HUDEP-2 (cell line): ENCODE results near the gene JAG1.

Experiments used
- DNase-seq, 76 experiments: peaks; one replicate each; lab custom pipeline; 2025; ENCODE audit not compliant: unreplicated experiment in 76 of 76; lab: John Stamatoyannopoulos, UW

The JAG1 gene

DNA sequence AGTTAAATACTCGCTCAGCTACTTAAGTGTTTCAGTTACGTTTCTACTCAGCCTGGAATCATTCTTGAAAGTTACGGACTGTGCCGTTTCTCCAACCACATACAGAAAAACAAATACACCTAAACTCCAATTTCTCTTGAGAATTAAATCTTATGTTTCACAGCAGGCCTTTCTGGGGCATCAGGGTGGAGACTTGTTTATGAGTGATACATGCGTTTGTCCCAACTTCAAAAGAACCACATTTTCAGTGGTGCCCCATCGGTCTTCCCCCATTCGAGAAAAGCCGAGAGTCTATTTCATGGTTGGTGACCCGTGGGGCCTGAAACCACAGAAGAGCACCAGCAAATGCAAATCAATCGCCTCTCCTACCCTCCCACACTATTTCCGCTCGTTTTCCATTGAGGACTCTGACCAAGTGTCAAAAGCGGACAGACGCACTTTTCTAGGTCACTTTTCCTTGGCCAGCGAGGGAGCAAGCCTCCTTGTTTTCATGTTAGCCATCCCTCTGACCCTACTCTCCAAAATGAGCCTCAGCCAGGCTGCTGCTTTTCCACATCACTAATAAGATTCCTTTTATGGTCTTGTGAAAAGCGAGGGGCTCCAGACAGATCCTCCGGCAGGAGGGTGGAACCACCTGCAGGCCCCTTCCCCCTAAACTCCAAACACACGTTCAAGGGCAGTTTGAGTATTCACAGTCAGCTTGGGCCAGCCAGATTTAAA is 3.1 kb downstream of the JAG1 start:
- DNase-seq: peak in 1 of 76 experiments; percentile 16

DNA sequence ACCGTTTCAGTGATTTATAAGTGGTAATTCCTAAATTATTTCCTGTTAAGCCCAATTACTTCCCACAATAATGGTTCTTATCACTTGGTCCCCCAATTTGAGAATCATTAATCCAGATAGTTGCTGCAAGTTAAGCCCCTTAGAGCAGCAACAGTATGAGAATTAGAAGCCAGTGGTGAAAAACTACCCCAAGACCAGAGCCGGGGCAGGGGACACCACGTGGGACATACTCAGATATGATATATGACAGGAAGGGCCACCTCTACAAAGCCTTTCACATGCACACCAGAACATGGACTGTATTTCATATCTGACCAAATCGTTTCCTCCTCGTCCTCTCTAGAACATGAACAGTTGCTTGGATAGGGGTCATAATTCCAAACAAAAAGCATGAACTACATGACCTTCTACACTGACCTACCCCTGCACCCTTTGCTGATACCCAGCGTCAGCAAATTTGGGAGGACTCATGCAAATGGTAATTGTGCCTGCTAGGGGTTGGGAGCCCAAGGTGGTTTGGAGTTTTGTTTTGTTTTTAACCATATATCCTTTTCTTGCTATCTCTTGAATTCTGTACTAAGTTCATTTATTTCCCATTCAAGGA is 3.9 kb downstream of the JAG1 start:
- DNase-seq: no peak

DNA sequence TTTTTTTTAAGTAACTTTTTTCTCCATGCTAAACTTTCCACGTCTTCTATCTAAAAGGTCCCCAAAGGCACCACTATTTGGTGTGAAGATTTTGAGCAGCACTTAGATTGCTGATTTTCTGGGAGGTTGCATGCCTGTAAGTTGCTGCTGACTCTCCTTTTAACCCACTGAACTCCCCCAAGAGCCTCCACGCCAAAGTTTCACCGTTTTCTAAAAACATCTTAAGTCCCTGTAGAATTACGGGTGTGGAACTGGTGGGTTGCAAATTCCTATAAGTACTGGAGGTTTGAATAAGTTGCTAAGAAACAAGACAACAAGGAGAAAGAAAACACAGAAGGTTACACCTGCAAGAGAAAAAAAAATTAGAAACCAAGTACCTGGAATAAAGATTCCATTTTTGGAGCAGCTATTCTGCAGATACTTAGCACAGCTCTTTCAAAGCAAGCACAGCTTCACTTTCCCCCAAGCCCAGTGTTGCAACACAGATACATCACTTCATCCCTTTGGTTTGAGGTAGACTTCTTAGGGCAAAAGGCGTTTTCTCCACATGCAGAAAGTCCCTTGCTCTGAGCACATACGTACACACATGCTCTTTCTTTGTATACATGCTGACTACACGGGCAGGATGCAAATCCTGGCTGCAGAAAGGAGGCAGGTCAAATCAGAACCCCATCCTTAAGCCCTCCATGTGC is 5.0 kb downstream of the JAG1 start:
- no peak for DNase-seq

DNA sequence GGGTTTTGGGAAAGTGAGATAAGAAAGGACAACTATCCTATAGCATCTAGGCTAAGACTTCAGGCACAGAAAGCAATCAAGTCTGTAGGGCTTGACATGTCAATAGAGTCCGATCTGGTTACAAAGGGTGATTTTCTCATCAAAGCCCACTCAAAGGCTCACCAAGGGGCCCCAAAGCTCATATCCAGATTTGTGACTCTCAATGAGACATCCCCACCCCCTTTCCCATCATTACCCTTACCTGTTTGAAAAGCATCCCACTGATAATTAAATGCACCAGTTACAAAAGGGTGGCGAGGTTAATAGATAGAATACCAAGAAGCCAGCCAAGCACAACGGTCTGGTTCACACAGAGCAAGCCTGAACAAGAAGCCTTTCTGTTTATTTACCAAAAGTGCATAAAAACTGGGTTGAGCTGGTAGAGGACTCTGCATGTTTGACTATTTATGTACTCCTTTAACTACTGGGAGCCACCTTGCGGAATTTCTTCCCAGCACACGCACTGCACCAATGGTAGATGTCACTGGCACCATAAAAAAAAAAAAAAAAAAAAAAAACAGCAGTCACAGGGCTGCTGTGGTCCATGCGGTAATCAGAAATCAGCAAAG is 6.1 kb downstream of the JAG1 start:
- DNase-seq: no peak

DNA sequence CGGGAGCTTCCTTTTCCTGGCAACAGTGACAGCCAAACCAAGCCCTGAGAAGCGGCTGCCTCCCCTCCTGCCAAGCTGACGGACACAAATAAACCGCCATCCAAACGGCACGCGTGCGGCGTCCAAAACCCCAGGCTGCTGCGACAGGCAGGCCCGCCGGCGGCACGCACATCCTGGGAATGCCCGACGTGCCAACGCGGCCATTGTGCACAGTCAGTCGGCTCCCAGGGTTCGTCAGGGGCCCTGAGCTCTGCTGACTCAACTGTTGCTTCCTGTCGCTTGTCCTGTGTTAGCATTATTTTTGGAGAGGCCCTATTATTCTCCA is 6.8 kb downstream of the JAG1 start:
- DNase-seq: no peak

DNA sequence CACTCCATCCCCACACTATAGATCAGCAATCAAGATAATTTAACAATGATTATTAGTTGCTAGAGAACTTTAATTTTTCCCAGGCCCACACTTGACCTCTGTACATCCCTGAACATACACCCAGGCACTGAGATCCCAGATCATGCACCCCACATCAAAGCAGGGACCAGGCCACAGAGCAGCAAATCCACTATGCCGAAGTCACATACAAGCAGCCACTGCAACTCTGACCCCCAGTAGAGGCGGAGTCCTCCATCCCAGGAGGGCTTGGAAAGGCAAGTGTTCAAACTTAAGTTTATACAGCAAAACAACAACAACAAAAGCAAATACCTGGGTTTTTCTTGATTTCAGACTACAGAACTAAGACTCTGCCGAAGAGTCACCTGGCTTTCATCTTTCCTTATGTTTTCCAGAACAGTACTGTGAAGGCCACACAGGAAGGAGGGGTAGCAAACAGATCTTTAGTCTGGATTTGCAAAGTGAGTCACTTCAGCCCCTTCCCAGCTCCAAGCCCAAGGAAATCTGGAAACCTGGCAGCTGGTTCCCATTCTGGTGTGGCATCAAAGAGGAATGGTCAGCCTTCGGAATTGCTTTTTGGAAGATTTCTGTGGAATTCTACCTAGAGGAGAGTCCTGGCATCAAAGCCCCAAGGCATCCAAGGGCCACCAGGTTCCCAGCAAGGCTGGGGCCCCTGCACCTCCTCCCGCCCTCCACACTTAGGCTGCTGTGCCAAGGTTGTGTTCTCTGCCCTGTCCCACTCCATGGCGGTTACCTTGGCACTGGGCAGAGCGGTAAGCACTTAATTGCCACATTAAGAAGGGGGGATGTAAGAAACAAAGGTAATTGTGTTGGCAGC is 7.3 kb downstream of the JAG1 start:
- DNase-seq: no peak

DNA sequence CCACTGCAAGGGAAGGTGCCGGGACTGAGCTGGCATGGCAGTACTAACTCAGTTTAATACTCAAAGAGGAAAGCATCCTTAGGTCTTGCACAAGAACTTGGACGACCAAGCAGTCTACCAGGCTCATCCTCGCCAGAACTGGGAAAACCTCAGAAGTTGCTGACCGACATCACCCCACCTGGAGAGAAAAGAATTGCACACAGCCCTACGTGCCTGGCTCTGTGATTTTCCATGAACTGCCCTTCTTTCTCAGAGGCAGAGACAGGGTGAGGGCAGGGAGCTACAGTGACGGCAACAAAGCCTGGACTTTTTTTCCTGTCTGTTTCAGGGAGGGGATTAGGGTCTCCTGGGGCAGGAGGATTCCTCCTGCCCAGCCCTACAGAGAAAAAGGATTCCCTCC is 8.0 kb downstream of the JAG1 start:
- DNase-seq: no peak

DNA sequence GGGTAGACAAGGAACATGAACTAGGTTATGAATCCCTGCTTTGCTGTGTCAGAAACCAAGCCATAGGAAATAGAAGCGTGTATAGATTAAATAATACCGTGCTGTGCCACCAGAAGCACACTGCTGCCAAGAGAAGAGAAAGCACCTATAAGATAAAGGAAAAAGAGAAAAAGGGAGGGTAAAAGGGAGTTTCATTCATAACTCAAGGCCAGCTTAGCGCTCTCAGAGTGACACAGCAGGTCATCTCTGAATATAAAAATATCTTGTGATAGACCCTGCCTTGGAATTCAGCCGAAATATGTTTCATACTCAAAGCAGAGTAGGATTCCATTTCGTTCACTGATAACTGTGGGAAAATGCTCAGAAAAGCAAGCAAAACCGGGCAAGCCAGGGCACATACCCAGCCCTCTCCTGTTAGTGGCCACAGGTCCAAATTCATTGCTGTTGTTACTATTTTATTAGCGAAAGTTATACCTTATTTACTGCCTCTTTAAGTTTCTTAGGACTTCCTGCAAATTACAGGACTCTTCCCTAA is 8.7 kb downstream of the JAG1 start:
- DNase-seq: peak in 10 of 76 experiments; percentile 2 to 18 (median 8)

DNA sequence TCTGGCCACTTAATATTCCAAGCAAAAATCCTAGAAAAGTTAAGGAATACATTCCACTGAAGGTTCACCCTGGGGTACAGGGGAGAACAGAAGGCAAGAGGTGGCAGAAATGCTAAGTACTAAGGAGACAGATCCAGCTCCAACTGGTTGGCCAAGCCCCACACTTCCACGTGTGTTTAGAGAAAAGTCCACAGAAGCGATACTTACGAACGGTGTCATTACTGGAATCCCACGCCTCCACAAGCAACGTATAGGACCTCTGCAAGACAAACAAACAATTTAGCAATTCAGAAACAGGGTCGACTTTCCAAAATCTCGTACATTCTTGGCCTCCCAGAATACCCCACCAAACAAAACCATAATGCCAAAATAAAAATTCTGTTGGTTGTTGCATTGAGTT is 10.0 kb downstream of the JAG1 start:
- DNase-seq: no peak

DNA sequence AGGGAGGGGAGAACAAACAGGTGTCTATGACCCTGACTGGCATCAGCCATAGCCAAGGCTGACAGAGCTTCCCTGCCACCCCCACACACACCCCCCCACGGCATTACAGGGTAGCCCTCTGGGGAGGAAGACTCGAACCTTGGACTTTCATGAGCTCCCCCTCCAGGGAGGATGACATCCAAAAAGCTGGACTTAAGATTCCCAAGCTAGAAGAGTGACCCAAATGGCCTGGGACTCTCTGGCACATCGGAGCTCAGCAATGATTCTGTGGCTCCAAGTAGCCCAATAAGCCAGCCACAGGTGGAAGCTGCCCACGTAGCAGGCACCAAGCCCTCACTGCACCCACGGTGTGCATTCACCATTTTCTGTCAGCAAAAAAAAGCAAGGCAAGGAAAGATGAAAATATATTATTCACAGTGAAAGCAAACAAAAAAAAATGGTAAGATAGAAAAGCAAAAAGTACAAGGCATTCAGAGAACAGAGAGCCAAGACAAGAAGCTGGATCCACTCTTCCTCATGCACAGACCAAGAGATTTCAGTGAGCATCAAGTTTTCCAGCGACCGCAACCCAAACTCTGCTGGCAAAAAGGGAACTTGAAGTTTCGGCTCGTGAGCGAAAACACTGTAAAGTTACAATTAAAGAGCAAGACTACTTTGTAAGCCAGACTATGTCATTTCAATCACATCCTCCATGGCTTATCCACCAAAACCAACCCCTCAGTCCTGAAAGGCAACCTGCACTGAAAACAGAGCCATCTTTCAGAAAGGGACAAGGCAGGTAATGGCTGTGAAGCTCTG is 10.9 kb downstream of the JAG1 start:
- no peak for DNase-seq

DNA sequence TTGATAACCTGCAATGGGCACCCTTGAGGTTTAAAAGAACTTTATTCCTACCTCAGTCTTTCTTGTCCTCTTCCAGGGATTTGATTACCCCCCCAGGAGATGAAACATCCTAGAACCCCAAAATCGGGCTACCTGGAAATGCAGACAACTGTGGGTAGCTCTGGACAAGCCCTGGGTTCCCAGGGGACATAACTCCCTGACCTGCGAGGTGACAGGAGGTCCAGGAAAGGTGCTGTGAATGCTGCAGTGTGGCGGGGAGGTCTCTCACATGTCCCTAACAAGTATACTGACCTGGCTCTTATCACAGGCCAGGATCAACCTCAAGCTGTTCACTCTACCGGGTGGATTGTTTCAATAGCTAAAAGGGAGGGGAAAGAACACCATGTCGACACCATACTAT is 11.6 kb downstream of the JAG1 start:
- DNase-seq: no peak

DNA sequence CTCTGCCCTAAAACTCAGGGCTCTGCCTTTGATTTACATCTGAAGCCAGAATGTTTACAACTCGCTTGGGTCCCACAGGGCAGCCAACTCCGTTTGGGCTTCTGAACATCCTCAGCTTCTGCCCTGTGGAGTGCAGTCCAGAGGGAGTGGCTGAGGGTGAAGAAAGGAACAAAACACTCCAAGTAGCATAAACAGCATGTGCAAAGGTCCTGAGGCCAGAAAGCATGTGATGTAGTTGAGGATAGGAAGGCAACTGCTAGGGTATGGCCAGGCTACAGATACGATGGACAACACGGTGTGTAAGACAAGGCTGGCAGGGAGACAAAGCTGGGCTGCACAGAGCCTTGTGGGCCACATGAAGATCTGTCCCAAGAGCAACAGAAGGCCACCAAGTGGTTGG is 12.5 kb downstream of the JAG1 start:
- no peak for DNase-seq

DNA sequence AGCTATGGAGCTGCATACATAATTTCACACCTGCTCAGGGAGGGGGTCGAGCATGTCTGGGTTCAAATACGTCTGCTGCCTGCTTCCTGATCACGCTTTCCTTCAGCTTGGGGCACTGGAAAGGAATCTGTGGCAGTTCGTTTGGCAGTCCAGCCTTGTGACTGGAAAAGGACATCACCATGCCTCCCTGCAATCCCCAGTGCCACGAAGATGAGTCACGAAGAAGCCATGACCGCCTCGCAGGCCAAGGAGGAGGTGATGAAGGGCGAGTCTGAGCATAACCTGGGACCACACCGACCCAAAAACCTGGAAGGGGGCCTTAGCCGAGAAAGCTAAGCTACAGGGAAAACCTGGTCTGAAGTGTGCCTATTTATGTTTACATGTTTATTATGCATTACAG is 13.1 kb downstream of the JAG1 start:
- no peak for DNase-seq

DNA sequence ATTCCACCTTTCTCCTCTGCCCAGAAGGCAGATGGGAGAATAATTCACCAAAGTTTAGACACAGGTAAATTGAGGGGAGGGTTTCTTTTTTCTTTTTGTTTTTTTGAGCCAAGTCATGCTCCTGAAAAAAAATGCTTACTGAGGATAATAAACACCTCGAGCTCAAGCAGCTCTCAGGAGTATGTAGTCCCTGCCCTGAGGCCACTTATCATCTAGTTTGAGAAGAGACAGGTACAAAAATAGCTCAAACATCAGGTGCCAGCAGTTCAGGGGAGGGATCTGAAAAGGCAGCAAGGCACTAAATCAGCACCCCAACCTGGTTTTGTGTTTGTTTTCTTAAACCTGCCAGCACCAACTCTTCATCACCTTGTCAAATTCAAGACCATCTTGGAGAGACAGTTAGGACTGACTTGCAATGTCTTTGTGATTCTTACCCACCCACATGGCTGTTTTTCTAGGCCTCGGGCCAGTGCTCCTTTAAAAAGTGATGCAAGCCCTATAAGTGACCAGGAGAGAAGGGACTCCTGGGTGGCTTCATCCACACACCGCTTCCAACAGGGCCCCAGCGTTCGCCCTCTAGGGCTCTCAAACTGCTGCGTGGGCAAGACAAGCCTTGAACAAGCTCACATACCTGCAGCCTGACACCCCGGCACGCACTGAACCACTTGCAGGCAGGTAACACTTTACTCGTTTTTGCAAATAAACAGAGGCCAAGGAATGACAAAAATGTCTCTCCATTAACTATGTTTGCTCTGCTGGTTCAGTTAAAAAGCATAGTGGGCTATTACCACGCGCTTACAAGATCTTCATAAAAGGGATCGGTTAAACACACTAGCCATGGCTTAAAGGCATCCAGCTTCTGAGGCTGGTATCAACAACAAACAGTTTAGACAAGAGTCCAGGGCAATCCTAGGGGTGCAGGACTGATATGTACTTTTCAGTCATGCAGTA is 13.9 kb downstream of the JAG1 start:
- no peak for DNase-seq

DNA sequence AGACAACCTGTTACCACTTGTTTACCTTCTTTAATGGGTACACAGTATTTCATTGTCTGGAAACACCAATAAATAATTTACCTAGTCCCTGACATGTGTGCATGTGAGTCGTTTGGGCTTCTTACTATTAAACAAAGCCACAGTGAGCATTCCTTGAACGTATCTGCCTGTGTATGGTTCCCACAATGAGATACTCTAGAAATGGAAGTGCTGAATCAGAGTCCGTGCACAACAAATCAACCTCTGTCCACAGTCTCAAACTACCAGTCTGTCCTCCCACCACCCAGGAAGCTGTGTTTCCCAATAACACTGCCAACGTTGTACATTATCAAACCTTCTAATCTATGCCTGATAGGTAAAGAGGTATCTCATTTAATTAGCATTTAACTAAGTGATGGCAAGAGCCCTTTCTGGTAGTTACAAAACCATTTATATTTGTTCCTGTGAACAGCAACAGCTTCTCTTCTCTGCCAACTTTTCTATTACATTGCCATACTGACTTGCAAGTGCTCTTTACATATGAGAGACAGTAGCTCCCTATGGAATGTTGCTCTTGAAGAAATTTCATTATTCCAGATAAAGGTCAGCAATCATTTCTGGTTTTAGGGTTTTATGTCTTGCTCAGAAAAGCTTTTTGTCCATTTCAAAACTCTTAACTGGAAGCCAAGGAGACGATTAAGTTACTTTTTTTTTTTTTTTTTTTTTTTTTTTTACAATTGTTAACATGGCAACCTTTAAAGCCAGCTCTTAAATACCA is 14.7 kb downstream of the JAG1 start:
- DNase-seq: no peak

DNA sequence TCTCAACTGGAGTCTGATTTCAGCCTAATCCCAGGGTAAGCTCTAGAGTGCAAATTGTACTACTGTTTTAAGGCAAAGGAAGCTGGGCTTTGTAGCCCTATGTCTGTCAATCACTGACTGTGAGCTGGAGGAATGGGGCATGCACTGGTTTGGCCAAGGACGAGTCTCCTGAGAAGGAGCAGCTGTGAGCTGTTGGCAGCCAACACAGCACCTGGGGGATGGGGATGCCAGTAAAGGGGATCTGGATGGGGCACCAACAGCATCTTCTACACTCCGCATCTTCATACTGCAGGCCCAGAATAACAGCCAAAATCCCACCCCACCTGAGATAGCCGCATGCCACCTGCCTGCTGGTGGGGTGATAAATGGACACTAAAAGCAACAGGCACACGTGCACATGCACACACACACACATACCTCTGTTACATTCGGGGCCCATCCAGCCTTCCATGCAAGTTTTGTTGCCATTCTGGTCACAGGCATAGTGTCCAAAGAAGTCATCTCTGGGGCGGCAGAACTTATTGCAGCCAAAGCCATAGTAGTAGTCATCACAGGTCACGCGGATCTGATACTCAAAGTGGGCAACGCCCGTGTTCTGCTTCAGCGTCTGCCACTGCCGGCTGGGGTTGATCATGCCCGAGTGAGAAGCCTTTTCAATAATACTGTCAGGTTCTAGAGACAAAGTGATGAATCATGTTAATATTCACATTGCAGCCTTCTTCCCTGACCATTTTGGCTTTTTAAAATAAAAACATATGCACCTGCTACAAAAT is 15.6 kb downstream of the JAG1 start:
- DNase-seq: peak in 28 of 76 experiments; percentile 3 to 64 (median 14)

DNA sequence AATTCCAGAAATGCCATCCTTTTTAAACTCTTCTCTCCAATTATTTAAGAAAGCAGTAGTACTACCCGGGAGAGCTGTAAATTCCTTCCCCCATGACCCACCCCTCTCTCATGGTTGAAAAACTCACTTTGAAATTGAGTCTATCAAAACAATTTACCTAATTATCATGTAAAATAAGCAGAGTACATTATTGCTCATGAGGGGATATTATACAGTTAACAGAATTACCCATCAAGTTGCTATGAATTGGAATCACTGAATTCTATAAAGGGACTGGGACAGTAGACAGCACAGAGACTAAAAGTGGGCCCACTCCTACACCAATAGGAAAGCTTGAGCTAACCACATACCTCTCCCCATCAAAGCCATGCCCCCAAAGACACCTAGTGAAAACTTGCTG is 16.3 kb downstream of the JAG1 start:
- no peak for DNase-seq
